Smooth muscle cell (in vitro differentiated cells): ENCODE measurements around the gene TRH. TPM values are rescaled to one million over a fixed set of nuclear protein-coding genes. Genes with fewer than 3 reads are reported as not detected.
"Not testable (repeated sequence)": the region's sequence is repeated elsewhere in the genome, so short reads cannot be mapped to it uniquely, and the experiment has no call there.

Experiments used
- DNase-seq: peaks from one replicate; lab custom pipeline; 2025; ENCODE audit not compliant: unreplicated experiment; lab: John Stamatoyannopoulos, UW
- H2AFZ ChIP-seq: fragments of 200-600 bp; sonication (generic); 2 replicates; pipeline ENCODE4 v1.6.0; 2016; ENCODE audit warnings: antibody characterized with exemption, low read depth, mild to moderate bottlenecking
- H3F3A ChIP-seq: fragments of 200-600 bp; sonication (generic); 2 replicates; pipeline ENCODE4 v1.6.0; 2017; ENCODE audit warnings: antibody characterized with exemption, low read depth
- H3K27ac ChIP-seq: fragments of 200-600 bp; sonication (generic); 2 replicates; pipeline ENCODE4 v1.5.1; 2016; ENCODE audit warnings: low read depth, mild to moderate bottlenecking
- H3K27me3 ChIP-seq: fragments of 200-600 bp; sonication (generic); 2 replicates; pipeline ENCODE4 v1.6.1; 2016; ENCODE audit warnings: low read depth, mild to moderate bottlenecking
- H3K36me3 ChIP-seq: fragments of 200-600 bp; sonication (generic); 2 replicates; pipeline ENCODE4 v1.5.1; 2016; ENCODE audit warnings: low read depth
- H3K4me1 ChIP-seq: fragments of 200-600 bp; sonication (generic); 2 replicates; pipeline ENCODE4 v1.5.1; 2016; ENCODE audit warnings: low read depth
- H3K4me2 ChIP-seq: fragments of 200-600 bp; sonication (generic); 2 replicates; pipeline ENCODE4 v1.6.0; 2016; ENCODE audit warnings: mild to moderate bottlenecking
- H3K4me3 ChIP-seq: fragments of 200-600 bp; sonication (generic); 2 replicates; pipeline ENCODE4 v1.5.1; 2016; ENCODE audit warnings: mild to moderate bottlenecking
- H3K79me2 ChIP-seq: fragments of 200-600 bp; sonication (generic); 2 replicates; pipeline ENCODE4 v1.6.0; 2016; ENCODE audit warnings: low read depth, mild to moderate bottlenecking
- H3K9ac ChIP-seq: fragments of 200-600 bp; sonication (generic); 2 replicates; pipeline ENCODE4 v1.6.0; 2016; ENCODE audit warnings: low read depth
- H3K9me3 ChIP-seq: fragments of 200-600 bp; sonication (generic); replicated peaks from 2 replicates; pipeline ENCODE4 v1.5.1; 2016; ENCODE audit warnings: low read depth
- H4K20me1 ChIP-seq: fragments of 200-600 bp; sonication (generic); 2 replicates; pipeline ENCODE4 v1.6.0; 2016; ENCODE audit warnings: low read depth
- CTCF ChIP-seq: fragments of 200-600 bp; sonication (generic); IDR thresholded peaks from 2 replicates; pipeline ENCODE4 v1.5.1; 2017; ENCODE audit warnings: borderline replicate concordance, mild to moderate bottlenecking, antibody characterized with exemption; ENCODE audit not compliant: insufficient read depth, poor library complexity, severe bottlenecking
- WGBS: methylation state at CpG from one replicate; pipeline ENCODE4 v1.1.7; 2016; ENCODE audit warnings: low lambda C conversion rate; 5-methylcytosine and 5-hydroxymethylcytosine counted together
- polyA plus RNA-seq: library from polyadenylated mRNA; unstranded; fragments of >200 nt; fragmentation: Nextera tagmentation; extraction: Ambion mirVana; gene quantifications from 2 replicates; pipeline ENCODE4 v1.2.1, GENCODE V29; 2016
- total RNA-seq: library from RNA; depleted of rRNA; stranded (reverse); fragments of >200 nt; gene quantifications from 2 replicates; pipeline ENCODE4 v1.2.3, GENCODE V29; 2014

Gene TRH
- total and polyA plus RNA-seq, 2 experiments from 2014 or later, result not detected

GRCh38 chr3:129989414-129989813 lies 14.9 kb downstream of the TRH start:
- H3K27me3 ChIP-seq, result peaks cover 9% of the 10 kb centered on the region
- H4K20me1 ChIP-seq, result no peaks in the 10 kb centered on the region
- no peak overlapping the region for H3K4me2 ChIP-seq
- no peak overlapping the region for H3K9ac ChIP-seq
- H2AFZ ChIP-seq, result no peak overlapping the region
- no peak for TF ChIP-seq CTCF
- no peaks in the 10 kb centered on the region for H3K4me1 ChIP-seq
- no peaks in the 10 kb centered on the region for H3F3A ChIP-seq
- H3K79me2 ChIP-seq, result no peaks in the 10 kb centered on the region
- H3K9me3 ChIP-seq, result no peaks in the 10 kb centered on the region
- DNase-seq, result no peak
- H3K27ac ChIP-seq, result no peak overlapping the region
- H3K4me3 ChIP-seq, result no peak overlapping the region
- no peaks in the 10 kb centered on the region for H3K36me3 ChIP-seq
- WGBS, result 63% methylated on average over 6 of the region's 6 CpGs

GRCh38 chr3:129992781-129993180 lies 18.3 kb downstream of the TRH start:
- H3K9me3 ChIP-seq, result no peaks in the 10 kb centered on the region
- H3K4me1 ChIP-seq, result no peaks in the 10 kb centered on the region
- no peak overlapping the region for H3K4me3 ChIP-seq
- no peak overlapping the region for H3K4me2 ChIP-seq
- H3K9ac ChIP-seq, result no peak overlapping the region
- DNase-seq, result no peak
- no peak overlapping the region for H2AFZ ChIP-seq
- H4K20me1 ChIP-seq, result no peaks in the 10 kb centered on the region
- H3K27ac ChIP-seq, result no peak overlapping the region
- 2% methylated on average over 3 of the region's 3 CpGs for WGBS
- H3K36me3 ChIP-seq, result no peaks in the 10 kb centered on the region
- TF ChIP-seq CTCF, result peak; percentile 31
- no peaks in the 10 kb centered on the region for H3F3A ChIP-seq
- H3K27me3 ChIP-seq, result peaks cover 35% of the 10 kb centered on the region
- no peaks in the 10 kb centered on the region for H3K79me2 ChIP-seq

- no peaks in the 10 kb centered on the region for H3F3A ChIP-seq
- 66% methylated on average over 5 of the region's 5 CpGs for WGBS
- H4K20me1 ChIP-seq, result no peaks in the 10 kb centered on the region
- H3K36me3 ChIP-seq, result no peaks in the 10 kb centered on the region
- no peak overlapping the region for H3K27ac ChIP-seq
- H3K27me3 ChIP-seq, result peaks cover 41% of the 10 kb centered on the region
- no peaks in the 10 kb centered on the region for H3K4me1 ChIP-seq
- H3K4me3 ChIP-seq, result no peak overlapping the region
- H3K4me2 ChIP-seq, result no peak overlapping the region
- no peak overlapping the region for H2AFZ ChIP-seq
- DNase-seq, result no peak
- no peaks in the 10 kb centered on the region for H3K79me2 ChIP-seq
- H3K9ac ChIP-seq, result no peak overlapping the region
- TF ChIP-seq CTCF, result no peak
- H3K9me3 ChIP-seq, result no peaks in the 10 kb centered on the region
These were observed 20.5 kb downstream of the TRH start for GRCh38 chr3:129994883-129995559.

- Histone ChIP-seq H3K27me3 (peaks cover 41% of the 10 kb centered on the region), H2AFZ (no peak overlapping the region), H3K9me3 (no peaks in the 10 kb centered on the region), H3K4me2 (no peak overlapping the region), H3K36me3 (no peaks in the 10 kb centered on the region), H3K9ac (no peak overlapping the region), H3K4me3 (no peak overlapping the region), H3K79me2 (no peaks in the 10 kb centered on the region), H3K4me1 (no peaks in the 10 kb centered on the region), H4K20me1 (no peaks in the 10 kb centered on the region), H3F3A (no peaks in the 10 kb centered on the region), H3K27ac (no peak overlapping the region)
- no peak for TF ChIP-seq CTCF
- 81% methylated on average over 4 of the region's 4 CpGs for WGBS
- DNase-seq, result no peak
These were observed 21.6 kb downstream of the TRH start for GRCh38 chr3:129996073-129996472.

- H3K27me3 ChIP-seq, result peaks cover 47% of the 10 kb centered on the region
- H2AFZ ChIP-seq, H3K4me2 ChIP-seq, H4K20me1 ChIP-seq, DNase-seq, H3K36me3 ChIP-seq, H3K4me1 ChIP-seq, H3F3A ChIP-seq, H3K9me3 ChIP-seq, H3K79me2 ChIP-seq, H3K4me3 ChIP-seq, H3K9ac ChIP-seq, H3K27ac ChIP-seq: not testable (repeated sequence)
- 67% methylated on average over 5 of the region's 5 CpGs for WGBS
These were observed 24.7 kb downstream of the TRH start for GRCh38 chr3:129999176-129999575.
